Pancreas (tissue), 10 donors: Measurements from ENCODE around the gene NR2F6. TPM values are rescaled to one million over a fixed set of nuclear protein-coding genes. Genes with fewer than 3 reads are reported as not detected.
A peak's percentile ranks its signal among the peaks of the same experiment; 100 is the strongest.

Experiments
- ATAC-seq, 4 donors: fragments of 200-7000 bp; cut with Tn5 transposase; one replicate each; pipeline versions ENCODE4 v1.8.0 to v1.9.1; 2020; ENCODE audit warnings: mild to moderate bottlenecking in 4 of 4, moderate library complexity in 4 of 4
- DNase-seq, 6 donors: peaks; one replicate each; pipeline ENCODE4 v3.0.0-alpha.2; 2020
- FAIRE-seq: peaks from 2 replicates; lab custom pipeline; 2012; peaks lifted over from hg19 to GRCh38; lab: Jason Lieb, UNC
- H3K27ac ChIP-seq, 4 donors: fragments of 200-600 bp; sonication (generic); 1 replicate in 3 of 4; 2 replicates in 1 of 4; pipeline versions ENCODE4 v1.5.0 to v1.8.0; 2020
- H3K27me3 ChIP-seq, 4 donors: fragments of 200-600 bp; one replicate each; pipeline ENCODE4 v1.8.0; 2021
- H3K36me3 ChIP-seq, 3 donors: fragments of 200-600 bp; sonication (generic) in 1 of 3; one replicate each; pipeline versions ENCODE4 v1.5.0 to v1.8.0; 2020 to 2021
- H3K4me1 ChIP-seq, 3 donors: fragments of 200-600 bp; one replicate each; pipeline ENCODE4 v1.8.0; 2021
- H3K4me3 ChIP-seq, 4 donors: fragments of 200-600 bp; sonication (generic) in 2 of 4; one replicate each; pipeline versions ENCODE4 v1.5.0 to v1.8.0; 2020 to 2021
- H3K9me3 ChIP-seq, 4 donors: fragments of 200-600 bp; one replicate each; pipeline ENCODE4 v1.8.0; 2021
- CTCF ChIP-seq, 4 donors: fragments of 200-600 bp; sonication (generic) in 3 of 4; IDR thresholded peaks; one replicate each; pipeline versions ENCODE4 v1.5.0 to v1.8.0; 2021; ENCODE audit warnings: antibody characterized with exemption in 4 of 4
- WGBS, 2 donors: extraction: QIAGEN DNeasy Blood & Tissue Kit; methylation state at CpG; one replicate each; pipeline ENCODE4 v1.1.7; 2013; 5-methylcytosine and 5-hydroxymethylcytosine counted together
- intact Hi-C, 3 donors: fragments of 100-400 bp; cut with DNase I; formaldehyde crosslinking; loops; one replicate each; pipeline versions ENCODE4 v1.11.1 to v1.14.2; 2022
- polyA plus RNA-seq, 2 donors: library from polyadenylated mRNA; stranded (reverse); fragments of 200-250 nt; gene quantifications; one replicate each; pipeline ENCODE4 v1.2.3, GENCODE V29; 2013
- total RNA-seq, 6 donors: library from RNA; stranded (reverse); fragmentation: NEBNext Ultra II Directional in 4 of 6; extraction: Animal tissue kit (Norgen Biotek cat#: 25700) in 4 of 6; gene quantifications; one replicate each; pipeline versions ENCODE4 v1.2.1 to v1.2.4, GENCODE V29; 2021 to 2023
- donor health status: healthy with polysubstance abuse.
- donor health status: DM: no; HTN: no; CAD: no; lungs with moderate emphysema.
- donor health status: DM: no; HTN: no; CAD: no.
- donor health status: control.
- donor health status: control.
- donor health status: Bipolar disorder and iron deficiency.
- donor health status: DM: yes; HTN: yes; CAD: no.
- donor health status: DM: no; HTN: no; CAD: no.
- donor health status: DM: no; HTN: no; CAD: no.
- donor health status: DM: yes; HTN: yes; CAD: no.

The NR2F6 gene
- total and polyA plus RNA-seq, 8 donors: 21.3 to 51.2 (median 34.6) TPM

- TF ChIP-seq CTCF (IDR thresholded peaks at IDR 0.05): no peak
- ATAC-seq: no peak
- Histone ChIP-seq H3K27ac (no peak overlapping the region), H3K27me3 (no peaks in the 10 kb centered on the region), H3K4me1 (no peaks in the 10 kb centered on the region), H3K4me3 (peak overlapping the region in 1 of 4 donors; percentile 65), H3K9me3 (no peaks in the 10 kb centered on the region), H3K36me3 (no peaks in the 10 kb centered on the region)
- intact Hi-C loops: no loop called here
- DNase-seq: no peak
- WGBS, 2 donors: 71 to 72% methylated on average over 10 of the region's 10 CpGs
- FAIRE-seq: no peak
Measured at GRCh38 chr19:17225053-17225452, 20.7 kb downstream of the NR2F6 start.

- FAIRE-seq (no peak), ATAC-seq (no peak), DNase-seq (no peak)
- H3K9me3 ChIP-seq: no peaks in the 10 kb centered on the region
- H3K27ac ChIP-seq: no peak overlapping the region
- intact Hi-C loops: no loop called here
- H3K4me3 ChIP-seq: no peak overlapping the region
- TF ChIP-seq CTCF (IDR thresholded peaks at IDR 0.05): no peak
- no peaks in the 10 kb centered on the region for H3K27me3 ChIP-seq
- 40 to 44% methylated on average over 14 of the region's 14 CpGs for WGBS, 2 donors
- H3K4me1 ChIP-seq: peaks cover 0 to 5% (median 4%) of the 10 kb centered on the region in 3 donors
- H3K36me3 ChIP-seq: peaks cover 0 to 12% (median 0%) of the 10 kb centered on the region in 3 donors
Measured at GRCh38 chr19:17220207-17220758, 25.4 kb downstream of the NR2F6 start.

GRCh38 chr19:17219286-17219685 lies 26.4 kb downstream of the NR2F6 start:
- H3K27me3 ChIP-seq: no peaks in the 10 kb centered on the region
- peaks cover 0 to 5% (median 4%) of the 10 kb centered on the region in 3 donors for H3K4me1 ChIP-seq
- no peak for DNase-seq
- H3K4me3 ChIP-seq: no peak overlapping the region
- no peak for FAIRE-seq
- TF ChIP-seq CTCF (IDR thresholded peaks at IDR 0.05): no peak
- WGBS, 2 donors: 96 to 97% methylated on average over 8 of the region's 8 CpGs
- no peak overlapping the region for H3K27ac ChIP-seq
- intact Hi-C loops: no loop called here
- H3K36me3 ChIP-seq: peaks cover 0 to 12% (median 0%) of the 10 kb centered on the region in 3 donors
- ATAC-seq: no peak
- no peaks in the 10 kb centered on the region for H3K9me3 ChIP-seq

GRCh38 chr19:17216058-17216670 lies 29.6 kb downstream of the NR2F6 start:
- 65 to 72% methylated on average over 13 of the region's 13 CpGs for WGBS, 2 donors

More at GRCh38 chr19:17216058-17216670, 29.6 kb downstream of the NR2F6 start:
- intact Hi-C loops: no loop called here
- Histone ChIP-seq H3K36me3 (peaks cover 0 to 12% (median 0%) of the 10 kb centered on the region in 3 donors), H3K27ac (no peak overlapping the region), H3K4me3 (peak overlapping the region in 2 of 4 donors; percentile 55 to 64), H3K4me1 (peaks cover 0 to 5% (median 4%) of the 10 kb centered on the region in 3 donors), H3K27me3 (no peaks in the 10 kb centered on the region), H3K9me3 (no peaks in the 10 kb centered on the region)
- FAIRE-seq (no peak), ATAC-seq (no peak), DNase-seq (peak in 3 of 6 donors; percentile 52 to 71 (median 70))
- no peak for TF ChIP-seq CTCF (IDR thresholded peaks at IDR 0.05)
